GM18909 (cell line): ENCODE results near the gene MMP24OS.

ENCODE experiments used
- ATAC-seq: cut with Tn5 transposase; IDR thresholded peaks from one replicate; pipeline ENCODE4 v1.9.1; 2021; ENCODE audit warnings: mild to moderate bottlenecking; ENCODE audit not compliant: unreplicated experiment, poor library complexity

MMP24OS gene

DNA sequence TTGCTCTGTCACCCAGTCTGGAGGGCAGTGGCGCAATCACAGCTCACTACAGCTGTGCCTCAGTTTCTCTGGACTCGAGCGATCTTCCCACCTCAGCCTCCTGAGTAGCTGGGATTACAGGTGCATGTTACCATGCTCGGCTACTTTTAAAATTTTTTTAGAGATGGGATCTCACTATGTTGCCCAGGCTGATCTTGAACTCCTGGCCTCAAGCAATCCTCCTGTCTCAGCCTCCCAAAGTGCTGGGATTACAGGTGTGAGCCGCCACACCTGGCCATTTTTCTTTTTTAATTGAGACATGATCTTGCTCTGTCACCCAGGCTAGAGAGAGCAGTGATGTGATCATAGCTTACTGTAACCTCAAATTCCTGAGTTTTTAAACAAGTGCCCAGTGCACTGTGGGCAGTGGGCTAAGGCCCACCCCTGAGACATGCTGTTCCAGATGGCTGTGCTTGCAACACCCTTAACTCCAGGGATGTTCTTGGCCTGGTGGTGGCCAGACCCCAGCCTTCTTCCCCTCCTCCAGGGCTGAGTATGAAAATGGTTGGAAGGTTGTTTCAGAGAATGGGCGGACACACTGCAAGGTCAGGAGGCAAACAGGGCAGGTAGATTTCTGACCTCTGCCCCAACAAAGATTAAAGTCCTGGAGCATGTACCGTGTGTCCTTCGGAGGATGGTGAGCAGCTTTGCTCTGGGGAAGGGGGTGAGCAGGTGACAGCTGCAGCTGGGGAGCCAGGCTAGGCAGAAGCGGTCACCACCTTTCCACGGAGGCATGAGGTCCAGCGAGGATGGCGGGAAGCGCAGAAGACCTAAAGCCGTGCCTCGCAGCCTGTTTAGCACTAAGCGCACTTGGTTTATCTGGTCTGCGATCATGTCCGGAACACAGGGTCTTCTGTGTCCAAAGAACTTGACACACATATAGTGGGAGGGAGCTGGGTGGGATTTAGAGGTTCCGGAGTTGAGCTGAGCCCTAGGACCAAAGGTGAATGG lies 15.7 kb upstream of the MMP24OS start:
- ATAC-seq = no peak

DNA sequence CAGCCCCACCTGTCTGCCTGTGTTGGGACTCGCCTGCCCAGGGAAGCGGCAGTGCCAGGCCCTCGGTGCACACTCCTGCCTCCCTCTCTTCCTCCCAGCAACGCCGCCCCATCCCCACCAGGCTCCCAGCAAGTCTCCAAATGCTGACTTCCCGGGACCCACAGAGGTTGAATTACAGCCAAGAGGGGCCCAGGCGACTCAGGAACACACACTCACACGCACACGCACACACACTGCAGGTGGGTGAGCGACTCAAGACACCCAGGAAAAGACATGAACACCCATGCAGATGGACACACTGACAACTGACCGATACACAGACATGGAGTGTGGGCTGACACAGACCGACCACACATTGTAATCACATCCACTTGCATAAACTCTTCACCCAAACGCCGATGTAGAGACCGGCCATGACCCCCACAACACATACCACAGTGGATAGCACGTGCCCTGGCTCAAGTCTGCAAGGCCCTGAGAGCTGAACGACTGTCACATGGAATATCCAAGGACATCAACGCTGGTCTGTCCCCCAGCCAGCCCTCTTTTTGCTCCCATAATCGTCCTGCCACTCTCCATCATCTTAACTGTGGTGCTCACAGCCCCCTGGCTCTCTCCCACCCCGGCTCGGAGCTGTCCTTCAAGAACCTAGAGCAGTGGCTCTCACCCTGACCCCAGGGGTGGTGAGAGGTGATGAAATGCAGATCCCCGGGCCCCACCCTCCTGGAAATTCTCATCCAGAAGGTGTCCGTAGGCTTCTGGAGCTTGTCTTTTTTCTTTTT lies 14.8 kb upstream of the MMP24OS start:
- ATAC-seq = no peak

DNA sequence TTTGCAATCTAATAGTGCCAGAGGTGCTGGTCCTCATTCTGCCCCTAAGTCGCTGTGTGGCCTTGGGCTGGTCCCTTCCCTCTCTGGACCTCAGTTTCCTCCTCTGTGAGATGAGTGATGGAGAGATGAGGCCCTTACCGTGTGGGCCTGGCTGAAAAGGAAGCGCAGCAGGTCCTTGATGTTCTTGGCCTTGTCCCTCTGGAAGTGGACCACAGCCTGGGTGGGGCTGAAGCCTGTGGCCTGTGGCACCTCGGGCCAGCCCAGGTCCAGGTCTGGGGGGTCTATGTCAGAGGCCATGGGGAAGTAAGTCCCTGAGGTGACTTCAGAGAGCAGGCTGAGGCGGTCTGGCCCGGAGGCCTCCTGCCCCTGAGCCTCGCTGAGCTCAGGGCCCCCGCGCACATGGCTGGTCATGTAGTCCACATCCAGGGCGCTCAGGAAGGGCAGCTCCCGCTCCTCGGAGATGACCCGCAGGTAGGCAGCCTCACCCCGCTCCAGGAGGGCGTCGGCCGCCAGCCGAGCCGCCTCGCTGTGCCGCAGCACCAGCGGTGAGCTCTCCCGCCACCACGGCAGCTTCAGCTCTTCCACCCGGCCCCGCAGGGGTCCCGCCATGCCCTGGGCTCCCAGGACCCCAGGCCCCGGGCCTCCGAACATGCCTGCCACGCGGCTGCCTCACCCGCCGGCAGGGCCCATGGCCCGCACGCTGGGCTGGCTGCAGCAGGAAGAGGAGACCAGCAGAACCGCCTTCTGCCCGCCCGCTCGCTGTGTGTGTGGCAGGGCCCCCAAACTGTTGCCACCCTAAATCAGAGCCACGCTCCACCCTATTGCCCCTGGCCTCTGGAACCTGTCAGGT lies 14.0 kb upstream of the MMP24OS start, which contains the start of gene FAM83C:
TSS of gene FAM83C (minus strand) at position 772 of the 850 bp plus-strand sequence. CDS start at position 651, 121 bp downstream.
- ATAC-seq = no peak

DNA sequence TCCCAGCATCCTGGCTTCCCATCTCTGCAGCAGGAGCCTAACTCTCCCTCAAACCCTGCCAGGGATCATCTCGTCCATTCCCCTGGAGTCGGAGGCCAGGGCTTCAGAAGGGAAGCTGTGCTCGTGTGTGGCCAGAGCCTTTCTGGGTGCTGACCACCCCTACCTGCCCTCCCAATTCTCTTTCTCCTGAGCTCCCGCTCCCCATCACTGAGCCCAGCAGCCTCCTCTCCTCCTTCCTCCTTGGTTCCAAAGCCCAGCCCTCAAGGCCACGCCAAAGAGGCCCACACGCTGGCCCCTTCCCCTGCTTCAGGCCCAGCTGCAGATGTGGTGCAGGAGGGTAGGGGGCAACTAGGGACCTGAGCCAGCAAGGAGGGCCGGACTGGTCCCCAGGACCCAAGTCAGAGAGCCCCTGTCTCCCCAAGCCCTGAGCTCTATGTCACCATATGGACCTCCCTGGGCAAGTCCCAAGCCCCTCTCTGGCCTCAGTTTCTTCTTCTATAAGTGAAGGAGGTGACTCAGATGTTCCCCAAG lies 13.0 kb upstream of the MMP24OS start:
- ATAC-seq = no peak

DNA sequence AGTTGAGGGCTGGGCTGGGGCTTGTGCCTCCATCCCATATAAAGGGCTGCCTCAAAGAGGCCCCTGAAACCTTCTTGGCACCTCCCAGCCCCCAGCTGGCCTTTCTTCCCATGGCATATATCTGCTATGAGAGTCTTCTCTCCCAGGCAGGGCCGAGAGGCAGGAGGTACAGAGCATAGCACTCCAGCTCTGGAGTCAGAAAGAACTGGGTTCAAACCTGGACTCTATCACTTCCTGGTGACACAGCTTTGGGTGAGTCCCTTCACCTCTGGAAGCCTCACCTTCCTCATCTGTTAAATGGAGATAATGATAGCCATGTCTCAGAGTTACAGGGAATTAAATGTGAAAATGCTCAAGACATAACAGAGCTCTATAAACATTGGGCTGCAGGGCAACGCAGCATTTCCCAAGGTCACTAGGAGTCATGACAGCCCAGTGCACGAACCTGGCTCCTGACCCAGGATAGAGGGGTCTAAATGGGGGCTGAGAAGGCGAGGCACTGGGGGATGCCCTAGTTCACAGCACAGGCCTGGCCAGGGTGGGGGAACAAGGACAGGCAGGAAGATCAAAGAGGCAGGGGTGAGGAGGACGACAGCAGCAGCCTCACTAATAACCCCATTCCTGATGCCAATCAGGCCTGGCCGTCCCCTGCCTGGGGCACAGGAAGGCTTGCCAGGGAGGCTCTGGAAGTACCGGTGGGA lies 12.4 kb upstream of the MMP24OS start:
- no peak for ATAC-seq

DNA sequence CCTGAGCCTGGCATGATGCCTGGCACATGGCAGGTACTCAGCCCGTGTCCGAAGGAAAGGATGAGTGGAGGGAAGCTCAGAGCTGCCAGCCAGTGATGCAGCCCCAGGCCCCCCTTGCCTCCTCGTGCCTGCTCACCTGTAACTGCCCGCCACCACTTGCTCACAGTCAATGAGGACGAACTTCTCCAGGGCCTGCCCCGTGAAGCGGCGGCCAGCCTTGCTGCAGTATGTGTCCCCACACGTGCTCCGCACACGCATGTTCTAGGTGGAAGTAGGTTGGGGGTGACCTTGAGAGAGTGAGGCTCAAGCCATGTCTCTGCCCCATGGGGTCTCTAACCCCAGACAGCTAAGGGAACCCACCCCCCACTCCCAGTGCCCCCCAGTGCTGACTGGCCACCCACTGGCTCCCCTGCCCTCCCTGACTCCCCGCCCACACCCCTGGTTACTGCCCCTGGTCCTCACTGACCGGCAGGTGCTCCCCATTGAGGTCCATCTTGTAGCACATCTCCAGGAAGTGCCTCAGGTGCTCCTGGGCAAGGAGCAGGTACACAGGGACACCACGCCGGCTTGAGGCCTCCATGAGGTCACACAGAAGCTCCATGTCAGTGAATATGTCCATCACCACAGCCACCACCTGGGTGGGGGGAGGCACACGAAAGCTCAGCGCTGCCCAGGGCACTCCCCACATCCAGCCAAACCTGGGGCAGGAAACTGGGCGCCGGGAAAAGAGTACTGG lies 10.6 kb upstream of the MMP24OS start:
- no peak for ATAC-seq

DNA sequence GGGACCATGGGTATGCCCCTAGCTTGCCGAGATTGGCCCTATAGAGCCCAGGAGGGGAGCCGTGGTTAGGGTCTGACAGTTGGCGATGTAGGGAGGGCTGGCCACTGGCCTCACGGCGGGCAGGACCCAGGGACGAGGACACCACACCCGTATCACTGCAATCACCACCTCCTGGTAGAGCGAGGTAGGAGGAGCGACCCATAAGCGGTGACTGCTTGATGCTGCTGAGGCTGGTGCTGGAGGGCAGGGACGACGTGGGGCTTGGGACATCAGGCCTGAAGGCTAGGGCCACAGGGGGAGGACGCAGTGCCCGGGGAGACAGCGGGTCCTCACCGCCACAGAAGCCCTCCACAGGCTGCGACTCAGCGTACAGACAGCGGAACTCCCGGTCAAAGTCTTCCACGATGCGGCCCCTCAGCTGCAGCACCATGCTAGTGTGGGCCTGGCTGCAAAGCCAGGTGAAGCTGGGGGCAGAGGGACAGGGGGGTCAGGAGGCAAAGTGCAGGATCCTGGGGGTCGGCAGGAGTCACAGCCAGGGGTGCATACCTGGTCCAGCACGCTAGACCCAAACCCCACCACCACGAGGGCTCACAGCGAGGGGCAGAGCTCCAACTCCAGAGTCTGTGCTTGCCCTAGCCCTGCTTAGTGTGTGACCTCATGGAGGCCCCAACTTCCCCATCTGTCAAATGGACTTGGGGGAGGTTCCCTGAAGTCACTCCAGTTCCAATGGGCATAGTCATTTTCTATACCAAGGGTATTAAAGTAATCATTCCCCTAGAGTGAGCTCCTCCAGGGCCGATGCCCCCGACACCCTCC lies 9.8 kb upstream of the MMP24OS start:
- no peak for ATAC-seq

DNA sequence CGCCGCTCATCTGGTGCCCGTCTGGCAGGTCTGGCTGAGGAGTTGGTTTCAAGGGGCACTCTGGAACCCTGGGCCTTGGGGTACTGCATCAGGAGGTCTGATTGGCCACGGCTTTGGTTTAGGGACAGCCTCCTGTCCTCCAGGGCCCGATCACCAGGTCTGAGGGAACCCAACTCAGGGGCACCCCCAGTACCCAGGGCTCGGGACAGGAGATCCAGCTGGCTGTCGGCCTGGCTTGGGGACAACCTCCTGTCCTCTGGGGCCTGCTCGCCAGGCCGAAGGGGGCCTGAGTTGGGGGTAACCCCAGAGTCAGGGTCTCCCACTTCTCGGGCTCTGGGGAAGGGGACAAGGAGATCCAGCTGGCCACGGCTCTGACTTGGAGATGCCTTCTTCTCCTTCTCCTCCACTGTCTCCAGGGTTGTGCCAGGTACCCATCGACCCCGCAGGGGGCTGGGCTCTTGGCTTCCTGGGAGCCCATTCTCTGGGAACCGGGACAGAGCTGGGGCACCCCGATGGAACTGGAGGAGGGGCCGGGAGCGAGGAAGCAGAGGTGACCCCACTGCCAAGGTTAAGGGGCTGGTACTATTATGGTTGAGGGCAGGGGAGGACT lies 9.1 kb upstream of the MMP24OS start:
- ATAC-seq = no peak

DNA sequence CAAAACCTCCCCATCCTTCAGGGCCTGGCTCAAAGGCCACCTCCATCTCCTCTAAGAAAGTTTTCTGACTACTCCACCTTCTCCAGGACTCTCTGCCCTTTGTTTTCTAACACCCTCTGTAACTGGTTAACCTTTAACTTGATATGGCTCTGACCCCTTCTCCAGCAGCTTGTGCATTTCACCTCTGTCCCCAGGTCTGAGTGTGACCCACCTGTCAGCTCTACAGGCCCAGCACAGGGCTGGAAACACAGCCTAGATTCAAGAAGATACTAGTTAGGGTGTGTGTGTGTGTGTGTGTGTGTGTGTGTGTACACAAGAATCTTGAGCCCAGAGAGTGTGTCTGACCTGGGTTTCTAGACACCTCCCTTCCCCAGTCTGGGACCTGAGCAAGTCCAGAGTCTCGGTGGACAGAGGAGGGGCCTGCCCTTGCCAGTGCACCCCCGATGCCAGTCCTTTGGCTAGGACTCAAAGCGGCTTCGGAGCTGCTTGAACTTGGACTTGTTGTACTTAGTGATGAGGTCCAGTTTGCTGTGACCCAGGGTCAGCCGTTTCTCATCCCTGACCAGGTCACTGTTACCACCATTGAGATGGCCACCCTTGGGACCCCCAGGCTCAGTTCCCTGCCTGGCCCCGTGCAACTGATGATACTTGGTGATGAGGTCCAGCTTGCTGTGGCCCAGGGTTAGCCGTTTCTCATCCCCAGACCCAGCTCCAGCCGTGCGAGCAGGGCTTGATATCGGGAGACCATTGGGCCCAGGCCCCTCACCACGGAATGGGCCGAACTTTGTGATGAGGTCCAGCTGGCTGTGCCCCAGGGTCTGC lies 8.4 kb upstream of the MMP24OS start:
- no peak for ATAC-seq

DNA sequence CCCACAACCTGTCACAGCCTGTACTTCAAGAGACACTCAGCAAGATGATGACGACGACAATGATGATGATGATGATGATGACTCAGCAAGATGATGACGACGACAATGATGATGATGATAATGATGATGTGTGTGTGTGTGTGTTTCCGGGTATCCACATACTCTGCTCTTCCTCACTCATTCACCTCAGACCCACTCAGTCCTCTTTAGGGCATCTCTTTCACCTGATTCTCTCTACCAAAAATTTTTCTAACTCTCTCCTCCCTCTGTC lies 7.8 kb upstream of the MMP24OS start:
- no peak for ATAC-seq

DNA sequence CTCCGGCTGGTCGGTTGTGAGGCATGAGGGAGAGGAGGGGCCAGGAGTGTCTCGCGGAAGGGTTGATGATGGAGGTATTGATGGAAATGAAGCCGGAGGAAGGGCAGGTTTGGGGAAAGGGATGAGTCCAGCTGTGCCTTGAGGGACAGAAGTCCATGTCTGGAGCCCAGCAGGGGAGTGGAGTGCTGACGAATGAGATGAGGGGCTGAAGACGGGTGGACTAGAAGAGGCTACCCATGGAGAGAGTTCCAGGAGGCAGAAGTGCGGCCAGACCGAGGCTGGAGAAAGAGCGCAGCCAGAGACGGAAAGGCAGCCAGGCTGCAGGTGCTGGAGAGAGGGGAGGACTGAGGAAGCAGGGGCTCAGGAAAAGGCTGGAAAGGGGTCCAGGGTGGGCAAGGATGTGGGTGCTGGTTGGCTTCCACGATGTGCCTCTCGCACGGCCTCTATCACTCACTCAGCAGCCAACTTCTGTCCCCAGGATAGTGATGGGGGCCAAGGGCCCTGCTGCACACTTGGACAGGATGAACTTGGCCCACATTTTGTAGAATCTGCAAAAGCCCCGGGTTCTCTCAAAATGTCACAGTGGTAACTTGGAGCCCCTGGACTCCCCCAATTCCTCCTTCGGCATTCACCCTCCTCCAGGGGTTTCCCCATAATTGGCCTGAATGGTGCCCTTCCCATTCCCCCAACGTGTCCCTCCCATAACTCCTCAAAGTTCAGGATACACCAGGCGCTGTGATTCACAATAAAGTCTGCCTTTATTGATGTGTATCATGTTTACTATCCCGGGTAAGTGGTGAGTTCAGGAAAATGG lies 7.3 kb upstream of the MMP24OS start:
- no peak for ATAC-seq

DNA sequence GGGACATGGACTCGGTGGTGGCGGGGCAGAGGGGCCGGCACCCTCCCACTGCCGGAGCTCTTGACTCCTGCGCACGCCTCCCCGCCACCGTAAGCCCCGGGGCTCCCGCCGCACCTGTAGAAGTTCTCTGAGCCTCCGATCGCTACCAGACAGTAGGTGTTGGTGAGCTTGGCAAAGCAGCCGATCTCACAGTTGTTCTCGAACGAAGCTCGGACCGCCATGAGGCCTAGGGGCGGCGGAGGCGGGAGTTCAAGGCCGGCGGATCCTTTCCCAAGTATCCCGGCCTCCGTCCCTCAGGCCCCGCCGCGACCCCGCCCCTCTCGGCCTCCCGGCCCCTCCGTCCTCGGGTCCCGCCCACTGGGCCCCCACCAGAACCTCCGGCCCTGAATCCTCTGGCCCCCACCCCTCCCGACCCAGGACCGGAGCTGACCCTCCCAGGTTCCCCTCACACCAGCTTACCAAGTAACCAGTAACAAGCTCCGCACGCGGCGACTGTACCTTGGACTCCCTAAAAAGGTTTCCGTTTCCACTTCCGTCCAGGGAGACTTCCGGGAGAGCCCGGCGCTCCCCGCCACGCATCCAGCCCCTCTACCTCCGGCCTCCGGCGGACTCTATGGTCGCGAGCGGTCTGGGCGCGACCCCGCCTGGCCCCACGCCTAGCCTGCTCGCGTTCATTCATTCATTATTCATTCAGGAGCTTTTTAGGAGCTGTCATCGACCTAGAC lies 6.5 kb upstream of the MMP24OS start, which contains the start of gene EIF6:
TSS of gene EIF6 (minus strand) at position 506 of the 725 bp plus-strand sequence. CDS start at position 221, 285 bp downstream.
- ATAC-seq = peak; percentile 87

DNA sequence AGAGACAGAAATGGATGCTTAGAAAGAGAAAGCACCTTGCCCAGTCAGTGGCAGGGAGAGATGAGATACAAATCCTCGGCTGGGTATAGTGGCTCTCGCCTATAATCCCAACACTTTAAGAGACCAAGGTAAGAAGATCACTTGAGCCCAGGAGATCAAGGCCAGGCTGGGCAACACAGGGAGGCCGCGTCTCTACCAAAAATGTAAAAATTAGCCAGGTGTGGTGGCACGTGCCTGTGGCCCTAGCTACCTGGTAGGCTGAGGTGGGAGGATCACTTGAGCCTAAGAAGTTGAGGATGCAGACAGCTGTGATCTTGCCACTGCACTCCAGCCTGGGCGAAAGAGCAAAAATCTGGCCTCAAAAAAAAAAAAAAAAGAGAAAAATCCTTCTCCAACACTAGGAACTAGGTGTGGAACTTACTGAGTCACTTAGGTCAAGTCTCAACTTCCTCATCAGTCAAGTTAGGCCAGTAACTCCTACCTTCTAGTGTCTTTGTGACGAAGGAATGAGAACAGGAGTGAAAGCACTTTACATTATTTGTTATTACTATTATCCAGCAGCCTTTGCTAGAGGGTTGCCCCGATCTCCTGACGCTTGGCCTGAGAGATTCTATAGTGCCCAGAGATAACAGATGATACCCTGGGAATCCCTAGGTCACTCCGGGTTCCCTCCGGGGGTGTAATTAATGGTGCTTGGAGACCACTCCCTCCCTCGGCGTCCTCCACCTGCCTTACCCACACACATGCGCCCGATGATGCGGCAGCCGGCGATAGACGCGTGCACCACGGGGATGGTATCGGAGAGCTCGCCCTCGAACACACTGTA lies 5.7 kb upstream of the MMP24OS start:
- ATAC-seq = no peak

DNA sequence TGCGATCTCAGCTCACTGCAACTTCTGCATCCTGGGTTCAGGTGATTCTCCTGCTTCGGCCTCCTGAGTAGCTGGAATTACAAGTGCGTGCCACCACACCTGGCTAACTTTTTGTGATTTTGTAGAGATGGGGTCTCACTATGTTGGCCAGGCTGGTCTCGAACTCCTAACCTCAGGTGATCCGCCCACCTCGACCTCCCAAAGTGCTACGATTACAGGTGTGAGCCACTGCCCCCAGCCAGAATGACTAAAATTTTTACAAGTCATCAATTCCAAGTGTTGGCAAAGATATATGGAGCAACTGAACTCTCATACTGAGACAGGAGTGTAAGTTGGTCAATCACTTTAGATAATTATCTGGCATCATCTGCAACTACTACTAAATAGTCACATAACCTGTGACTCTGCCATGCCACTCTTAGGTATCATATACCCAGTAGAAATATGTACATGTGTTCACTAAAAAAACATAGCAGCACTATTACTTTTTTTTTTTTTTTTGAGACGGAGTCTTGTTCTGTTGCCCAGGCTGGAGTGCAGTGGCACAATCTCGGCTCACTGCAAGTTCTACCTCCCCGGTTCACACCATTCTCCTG lies 3.7 kb upstream of the MMP24OS start:
- no peak for ATAC-seq
